Fibroblast of mammary gland (primary cell): ENCODE data around the gene CPLANE1.
"Not testable (repeated sequence)": the region's sequence is repeated elsewhere in the genome, so short reads cannot be mapped to it uniquely, and the experiment has no call there.

Experiments
- DNase-seq: peaks from one replicate; pipeline ENCODE4 v3.0.0-alpha.2; 2010; ENCODE audit warnings: low read depth
- H3K4me3 ChIP-seq: 2 replicates; pipeline ENCODE4 v1.5.1; 2011; ENCODE audit warnings: low read depth, mild to moderate bottlenecking, low read length, moderate library complexity; ENCODE audit not compliant: control insufficient read depth
- TF ChIP-seq, protein P1 (sequence below): conservative IDR thresholded peaks from 2 replicates; pipeline ENCODE4 v1.5.1; 2011; ENCODE audit warnings: low read depth, low read length, inconsistent platforms; ENCODE audit not compliant: control insufficient read depth, insufficient read depth

CPLANE1 gene

DNA sequence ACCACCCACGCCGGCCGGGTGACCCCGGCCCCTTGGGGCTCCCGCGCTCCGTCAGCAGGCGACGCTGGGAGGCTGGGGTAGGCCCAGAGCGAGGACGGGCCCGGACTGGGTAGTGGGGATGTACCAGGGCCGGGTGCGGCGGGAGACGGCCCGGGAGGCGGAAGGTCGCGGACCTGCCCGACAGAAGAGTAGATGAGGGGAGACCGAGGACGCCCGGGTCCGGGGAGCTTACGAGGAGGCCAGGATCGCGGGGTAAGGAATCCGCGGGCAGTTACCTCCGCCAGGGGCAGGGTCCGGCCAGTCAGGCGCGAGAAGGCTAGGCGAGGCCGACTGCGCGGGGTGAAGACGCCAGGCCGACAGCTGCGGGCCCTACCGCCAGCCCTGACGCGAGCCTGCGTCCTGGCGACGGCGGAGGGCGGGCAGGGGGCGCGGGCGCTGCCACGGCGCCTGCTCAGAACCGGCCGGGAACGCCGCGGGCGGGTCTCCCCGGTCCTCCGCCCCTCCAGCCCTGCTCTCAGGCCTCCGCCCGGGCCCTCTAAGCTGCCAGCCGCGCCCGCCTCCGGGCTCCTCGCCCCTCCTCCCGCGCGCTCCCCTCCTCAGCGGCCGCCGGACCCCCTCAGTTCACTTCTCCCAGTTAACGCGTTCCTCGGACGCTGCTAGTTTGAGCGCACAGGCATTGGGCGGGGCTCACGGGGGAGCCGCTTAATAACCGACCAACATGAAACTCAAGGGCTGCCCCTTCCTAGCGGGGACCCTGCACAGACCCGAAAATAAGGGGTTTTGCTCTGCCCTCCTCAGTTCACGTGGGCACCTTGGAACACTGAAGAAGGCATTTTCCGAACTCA is at the start of gene CPLANE1:
Gene CPLANE1, minus strand, starts transcription at position 407 of the 845 bp plus-strand sequence. CDS start 1,678 bp downstream, outside the sequence.
- DNase-seq: peak; percentile 67
- TF ChIP-seq, protein P1, sequence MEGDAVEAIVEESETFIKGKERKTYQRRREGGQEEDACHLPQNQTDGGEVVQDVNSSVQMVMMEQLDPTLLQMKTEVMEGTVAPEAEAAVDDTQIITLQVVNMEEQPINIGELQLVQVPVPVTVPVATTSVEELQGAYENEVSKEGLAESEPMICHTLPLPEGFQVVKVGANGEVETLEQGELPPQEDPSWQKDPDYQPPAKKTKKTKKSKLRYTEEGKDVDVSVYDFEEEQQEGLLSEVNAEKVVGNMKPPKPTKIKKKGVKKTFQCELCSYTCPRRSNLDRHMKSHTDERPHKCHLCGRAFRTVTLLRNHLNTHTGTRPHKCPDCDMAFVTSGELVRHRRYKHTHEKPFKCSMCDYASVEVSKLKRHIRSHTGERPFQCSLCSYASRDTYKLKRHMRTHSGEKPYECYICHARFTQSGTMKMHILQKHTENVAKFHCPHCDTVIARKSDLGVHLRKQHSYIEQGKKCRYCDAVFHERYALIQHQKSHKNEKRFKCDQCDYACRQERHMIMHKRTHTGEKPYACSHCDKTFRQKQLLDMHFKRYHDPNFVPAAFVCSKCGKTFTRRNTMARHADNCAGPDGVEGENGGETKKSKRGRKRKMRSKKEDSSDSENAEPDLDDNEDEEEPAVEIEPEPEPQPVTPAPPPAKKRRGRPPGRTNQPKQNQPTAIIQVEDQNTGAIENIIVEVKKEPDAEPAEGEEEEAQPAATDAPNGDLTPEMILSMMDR: no peak
- peak within 1 kb of the TSS; percentile 80 for H3K4me3 ChIP-seq

DNA sequence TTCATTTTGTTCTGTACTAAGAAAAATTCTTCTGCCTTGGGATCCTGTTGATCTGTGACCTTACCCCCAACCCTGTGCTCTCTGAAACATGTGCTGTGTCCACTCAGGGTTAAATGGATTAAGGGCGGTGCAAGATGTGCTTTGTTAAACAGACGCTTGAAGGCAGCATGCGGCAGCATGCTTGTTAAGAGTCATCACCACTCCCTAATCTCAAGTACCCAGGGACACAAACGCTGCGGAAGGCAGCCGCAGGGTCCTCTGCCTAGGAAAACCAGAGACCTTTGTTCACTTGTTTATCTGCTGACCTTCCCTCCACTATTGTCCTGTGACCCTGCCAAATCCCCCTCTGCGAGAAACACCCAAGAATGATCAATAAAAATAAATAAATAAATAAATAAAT is 47.1 kb upstream of the CPLANE1 start:
- not testable (repeated sequence) for DNase-seq, H3K4me3 ChIP-seq

GRCh38 chr5:37283214-37283820 is 34.1 kb upstream of the CPLANE1 start:
- TF ChIP-seq, protein P1: no peak
- no peak for DNase-seq
- no peak overlapping the region for H3K4me3 ChIP-seq

DNA sequence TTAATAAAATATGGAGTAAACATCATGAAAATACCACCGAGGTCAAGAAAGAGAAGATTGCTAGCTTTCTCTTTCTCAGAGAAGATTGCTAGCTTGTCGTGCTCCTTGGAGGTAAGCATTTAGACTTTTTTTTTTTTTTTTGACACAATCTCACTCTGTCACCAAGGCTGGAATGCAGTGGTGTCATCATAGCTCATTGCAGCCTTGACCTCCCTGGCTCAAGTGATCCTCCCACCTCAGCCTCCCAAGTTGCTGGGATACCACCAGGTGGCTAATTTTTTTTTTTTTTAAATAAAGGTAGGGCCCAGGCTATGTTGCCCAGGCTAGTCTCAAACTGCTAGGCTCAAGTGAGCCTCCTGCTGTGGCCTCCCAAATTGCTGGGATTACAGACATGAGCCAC is 26.3 kb upstream of the CPLANE1 start:
- no peak overlapping the region for H3K4me3 ChIP-seq
- TF ChIP-seq, protein P1: no peak
- DNase-seq: no peak

GRCh38 chr5:37272511-37272910 is 23.3 kb upstream of the CPLANE1 start:
- no peak for DNase-seq
- TF ChIP-seq, protein P1: no peak
- H3K4me3 ChIP-seq: no peak overlapping the region

DNA sequence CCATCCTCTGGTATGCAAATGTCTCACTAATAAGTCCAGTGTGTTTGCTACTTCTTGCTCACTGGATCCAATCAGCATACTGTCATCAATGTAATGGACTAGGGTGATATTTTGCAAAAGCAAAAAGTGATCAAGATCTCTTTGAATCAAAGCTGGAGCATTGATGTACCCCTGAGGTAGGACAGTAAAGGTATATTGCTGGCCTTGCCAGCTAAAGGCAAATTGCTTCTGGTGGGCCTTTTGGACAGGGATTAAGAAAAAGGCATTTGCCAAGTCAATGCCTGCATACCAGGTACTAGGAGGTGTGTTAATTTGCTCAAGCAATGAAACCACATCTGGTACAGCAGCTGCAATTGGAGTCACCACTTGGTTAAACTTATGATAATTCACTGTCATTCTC is 18.9 kb upstream of the CPLANE1 start:
- H3K4me3 ChIP-seq, DNase-seq: not testable (repeated sequence)

DNA sequence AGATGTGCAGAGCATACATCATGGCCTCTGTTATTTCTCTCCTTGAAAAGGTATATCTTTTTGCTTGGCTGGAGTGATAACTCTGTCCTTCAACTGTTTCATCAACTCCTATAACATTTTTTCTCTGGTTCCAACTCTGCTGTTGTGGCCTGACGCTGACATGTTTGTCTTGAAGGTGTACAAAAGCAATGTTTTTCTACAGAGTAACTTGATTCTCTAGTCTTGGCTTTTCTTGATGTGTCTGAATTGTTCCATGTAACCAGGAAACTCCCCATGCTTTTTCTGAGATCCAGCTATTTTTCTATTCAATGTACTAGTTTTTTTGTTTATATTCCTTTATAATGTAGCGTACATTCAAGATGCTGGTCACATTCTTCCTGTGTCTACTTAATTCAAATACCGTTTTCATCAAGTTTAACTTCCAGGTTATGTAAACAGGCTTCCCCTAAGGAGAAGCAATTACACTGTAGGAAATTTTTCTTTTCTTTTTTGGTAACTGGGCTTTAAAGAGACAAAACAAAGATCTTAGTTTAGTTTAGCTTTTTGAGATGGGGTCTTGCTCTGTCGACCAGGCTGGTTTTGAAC is 6.7 kb upstream of the CPLANE1 start:
- DNase-seq: no peak
- TF ChIP-seq, protein P1: no peak
- no peak overlapping the region for H3K4me3 ChIP-seq

- no peak for DNase-seq
- H3K4me3 ChIP-seq: no peak overlapping the region
- TF ChIP-seq, protein P1: no peak
Measured at GRCh38 chr5:37254581-37254980, 5.4 kb upstream of the CPLANE1 start.
